Loucy (cell line): ENCODE measurements around the gene NAT10.
"Not testable (repeated sequence)": the region's sequence is repeated elsewhere in the genome, so short reads cannot be mapped to it uniquely, and the experiment has no call there.

Experiments used
- CTCF ChIP-seq: fragments of 200-600 bp; sonication (generic); conservative IDR thresholded peaks from 2 replicates; pipeline ENCODE4 v1.5.1; 2014; ENCODE audit warnings: mild to moderate bottlenecking, antibody characterized with exemption, low read length
- EZH2phosphoT487 ChIP-seq: fragments of 200-600 bp; IDR thresholded peaks from 2 replicates; pipeline ENCODE4 v1.6.1; 2018; ENCODE audit warnings: antibody characterized with exemption, mild to moderate bottlenecking, moderate library complexity, borderline replicate concordance

GRCh38 chr11:34180814-34181165 lies 75.4 kb downstream of the NAT10 start:
- not testable (repeated sequence) for TF ChIP-seq CTCF, EZH2phosphoT487
